Stimulated activated CD4-positive, alpha-beta T cell treated with anti-CD3 and anti-CD28 coated beads, Interleukin-2, amount 100 ng/mL, for 24 hours (primary cell): Measurements from ENCODE around the gene TSPAN3.

ENCODE experiments used
- DNase-seq, 2 donors: peaks; one replicate each; pipeline ENCODE4 v3.0.0-alpha.2; 2020

Gene TSPAN3

DNA sequence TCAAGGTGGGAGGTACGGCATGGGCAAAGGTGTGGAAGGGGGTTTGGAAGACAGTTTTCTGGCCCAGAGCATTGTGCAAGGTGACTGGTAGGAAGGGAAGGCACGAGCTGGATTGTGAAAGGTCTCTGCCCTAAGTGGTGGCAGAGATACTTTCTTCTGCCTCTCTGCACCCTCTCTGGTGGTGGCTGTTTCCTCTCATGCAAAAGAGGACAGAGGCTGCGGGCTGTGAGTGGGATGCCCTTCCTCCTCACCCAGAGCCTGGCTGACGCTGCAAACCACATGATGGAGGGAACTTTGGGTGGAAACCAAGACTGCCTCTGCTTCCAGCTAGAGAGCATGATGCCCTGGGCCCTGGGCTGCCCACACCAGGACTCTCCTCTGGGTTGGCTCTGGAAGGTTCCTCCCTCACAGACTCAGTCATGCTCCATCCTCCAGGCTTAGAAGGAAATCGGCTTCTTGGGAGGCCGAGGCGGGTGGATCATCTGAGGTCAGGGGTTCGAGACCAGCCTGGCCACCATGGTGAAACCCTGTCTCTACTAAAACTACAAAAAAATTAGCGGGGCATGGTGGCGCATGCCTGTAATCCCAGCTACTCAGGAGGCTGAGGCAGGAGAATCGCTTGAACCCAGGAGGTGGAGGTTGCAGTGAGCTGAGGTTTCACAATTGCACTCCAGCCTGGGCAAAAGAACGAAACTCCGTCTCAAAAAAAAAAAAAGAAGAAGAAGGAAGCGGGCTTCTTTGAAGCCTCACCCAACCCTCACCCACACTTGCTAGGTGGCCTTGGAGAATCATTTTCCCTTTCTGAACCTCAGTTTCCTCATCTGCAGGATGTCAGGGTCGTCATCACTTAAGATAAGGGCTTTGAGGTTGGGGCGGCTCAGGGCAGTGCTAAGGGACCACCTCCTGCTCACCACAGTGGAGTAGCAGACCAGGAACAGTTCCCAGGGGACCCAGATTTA lies 67.7 kb downstream of the TSPAN3 start:
- DNase-seq: peak; percentile 75 to 79

DNA sequence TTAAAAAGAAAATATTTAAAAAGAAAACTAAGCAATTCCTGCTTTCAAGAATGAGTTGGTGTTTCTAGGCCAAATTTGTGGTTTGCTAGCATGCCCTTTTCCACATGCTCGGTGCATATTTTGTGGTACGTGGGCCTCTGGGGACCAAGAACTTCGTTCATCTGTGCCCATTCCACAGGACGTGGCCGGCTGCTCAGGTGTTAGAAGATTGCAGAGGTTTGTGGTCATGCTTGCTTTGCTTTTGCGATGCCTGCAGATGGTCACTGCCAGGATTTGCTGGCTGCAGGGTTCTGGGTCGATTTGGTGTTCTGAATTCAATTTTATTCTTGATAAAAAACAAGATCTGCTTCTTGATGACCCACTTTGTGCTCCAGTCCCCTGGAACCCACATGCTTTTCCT lies 68.5 kb downstream of the TSPAN3 start:
- no peak for DNase-seq

DNA sequence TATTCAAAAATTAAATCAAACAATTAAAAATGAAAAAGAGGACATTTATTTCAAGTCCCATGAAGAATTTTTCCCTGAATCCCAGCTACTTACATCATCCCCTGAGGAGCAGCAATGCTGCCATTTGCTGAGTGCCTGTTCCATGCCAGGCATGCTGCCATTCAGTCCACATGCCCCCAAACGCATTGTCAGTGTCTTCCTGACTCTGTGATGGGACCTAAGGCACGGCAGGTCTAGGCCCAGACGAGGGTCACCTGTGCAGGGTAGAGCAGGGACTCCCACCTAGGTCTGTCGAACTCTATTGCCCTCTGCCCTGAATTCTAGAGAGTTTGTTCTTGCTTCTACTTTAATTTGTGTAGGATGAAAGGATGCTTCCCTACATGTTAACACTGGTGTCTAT lies 68.9 kb downstream of the TSPAN3 start:
- no peak for DNase-seq

- no peak for DNase-seq
These were observed 69.6 kb downstream of the TSPAN3 start for GRCh38 chr15:77001351-77001750.

- DNase-seq: no peak
These were observed 70.9 kb downstream of the TSPAN3 start for GRCh38 chr15:76999996-77000395.

DNA sequence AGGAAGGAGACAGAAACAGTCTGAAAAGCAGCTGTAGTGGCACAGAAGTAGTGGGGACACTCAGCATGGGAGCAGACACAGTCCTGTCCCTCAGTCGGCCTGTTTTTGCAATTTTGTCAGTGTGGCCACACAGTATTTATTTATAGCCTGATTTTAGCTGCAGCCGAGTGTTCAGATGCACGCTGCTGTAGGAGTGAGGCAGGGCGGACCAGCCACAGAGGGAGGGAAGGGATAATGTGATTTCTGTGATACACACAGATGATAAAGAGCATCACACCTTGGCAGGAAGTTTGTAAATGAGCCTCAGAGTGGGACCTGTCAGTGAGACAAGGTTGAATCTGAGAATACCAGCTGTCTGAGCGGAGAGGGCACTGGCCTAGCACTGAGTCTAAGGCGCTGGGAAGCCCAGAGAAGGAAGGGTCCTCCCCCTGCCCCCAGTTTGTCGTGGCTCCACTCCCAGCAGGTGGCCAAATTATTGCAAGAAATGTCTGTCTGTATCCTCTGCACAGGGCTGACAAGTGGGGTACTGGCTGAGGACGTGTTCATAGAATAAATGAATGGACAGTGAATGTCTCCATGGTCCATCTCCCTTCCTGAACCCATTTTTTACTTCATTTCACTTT lies 72.1 kb downstream of the TSPAN3 start:
- DNase-seq: no peak

DNA sequence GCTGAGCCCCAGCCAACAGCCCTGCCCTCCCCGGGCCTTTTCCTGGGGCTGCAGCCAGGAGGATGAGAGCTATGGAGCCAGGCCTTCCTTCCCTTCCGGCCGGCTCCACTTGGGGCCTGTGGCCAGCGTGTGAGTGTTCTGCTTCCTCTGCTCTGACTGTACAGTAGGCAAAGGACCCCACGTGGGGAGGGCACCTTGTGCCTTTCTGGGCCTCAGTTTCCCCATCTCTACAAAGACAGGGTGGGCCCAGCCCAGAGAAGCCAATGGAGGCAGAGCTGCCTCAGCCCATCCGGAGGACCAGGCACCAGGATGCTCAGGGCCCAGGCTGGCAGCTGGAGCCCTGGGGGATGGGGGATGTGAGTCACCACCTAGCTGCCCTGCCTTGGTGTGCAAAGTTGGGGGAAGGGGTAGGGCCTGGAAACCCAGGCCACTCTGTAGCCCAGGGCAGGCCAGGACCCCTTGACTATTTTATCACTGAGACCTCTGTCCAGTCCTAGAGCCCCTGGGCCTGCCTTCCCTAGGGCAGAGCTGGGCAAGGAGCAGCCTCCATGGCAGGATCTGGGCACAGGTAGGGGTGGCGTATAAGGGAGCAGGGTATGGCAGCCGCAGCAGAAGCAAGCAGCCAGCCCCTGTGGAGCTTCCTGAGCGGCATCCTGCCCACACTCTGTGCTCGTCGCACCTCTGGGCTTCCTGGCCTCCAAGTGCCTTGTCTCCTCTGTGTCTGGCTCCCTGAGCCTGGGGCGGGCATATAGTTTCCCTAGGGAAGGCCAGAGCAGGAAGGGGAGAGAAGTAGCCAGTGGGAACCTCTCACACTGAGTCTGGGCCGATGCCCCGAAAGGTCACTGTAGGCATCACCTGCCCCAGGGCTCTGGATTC lies 74.1 kb downstream of the TSPAN3 start:
- DNase-seq: peak; percentile 65 to 72

DNA sequence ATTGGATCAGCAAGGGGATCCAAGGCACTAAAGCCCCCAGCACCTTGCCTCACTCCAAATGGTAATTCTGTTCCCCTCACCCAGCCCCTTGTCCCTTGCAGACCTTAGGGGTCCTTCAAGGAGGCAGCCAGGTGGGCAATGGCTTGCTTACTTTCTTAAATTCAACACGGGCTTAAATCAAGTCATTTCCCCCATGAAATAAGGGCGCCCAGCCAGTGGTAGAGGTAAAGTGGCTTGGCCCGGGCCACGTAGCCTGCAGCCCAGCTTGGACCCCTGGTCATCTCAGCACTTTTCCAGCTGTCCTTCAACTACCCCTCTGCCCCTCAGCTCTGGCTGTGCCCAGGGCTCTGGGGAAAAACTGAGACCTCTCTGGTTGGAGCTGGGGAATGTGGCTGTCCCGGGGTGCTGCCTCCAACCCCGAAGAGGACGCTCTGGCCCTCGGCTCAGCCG lies 74.8 kb downstream of the TSPAN3 start:
- no peak for DNase-seq

GRCh38 chr15:76994971-76995945 lies 75.7 kb downstream of the TSPAN3 start, which contains the start of gene PSTPIP1:
Gene PSTPIP1, plus strand, starts transcription at chr15:76995126. Its CDS starts 448 bp downstream, at chr15:76995574.
- peak; percentile 71 to 76 for DNase-seq

GRCh38 chr15:76994496-76994895 lies 76.4 kb downstream of the TSPAN3 start:
- DNase-seq: no peak

GRCh38 chr15:76994001-76994400 lies 76.9 kb downstream of the TSPAN3 start:
- peak; percentile 63 to 73 for DNase-seq

- DNase-seq: no peak
These were observed 77.7 kb downstream of the TSPAN3 start for GRCh38 chr15:76993114-76993725.

- no peak for DNase-seq
These were observed 78.9 kb downstream of the TSPAN3 start for GRCh38 chr15:76991741-76992645.
